Measurements from ENCODE around the gene UXT. TPM values are rescaled to one million over a fixed set of nuclear protein-coding genes. Genes with fewer than 3 reads are reported as not detected.

The UXT gene
- total RNA-seq, 1 experiment from 2014 or later: 143 TPM

- POLR2A ChIA-PET (ENCODE audit: unreplicated experiment): no interaction called here
- H3K79me2 ChIP-seq (ENCODE audit: low read length): peaks cover 33% of the 10 kb centered on the region
- no peaks in the 10 kb centered on the region for H3K9me3 ChIP-seq (ENCODE audit: low read length)
- H3K9ac ChIP-seq (ENCODE audit: low read length): peak within 1 kb of the TSS; percentile 89
- no TSS peak for BruUV-seq (replicated peaks)
- ATAC-seq: peak; percentile 94
- TF ChIP-seq EZH2 (IDR thresholded peaks at IDR 0.05; ENCODE audit: low read length, unreplicated experiment) (no peak), EZH2phosphoT487 (IDR thresholded peaks at IDR 0.05; ENCODE audit: borderline replicate concordance, low read length) (no peak), CTCF (conservative IDR thresholded peaks at IDR 0.05; ENCODE audit: low read depth, low read length) (no peak)
- CTCF ChIA-PET: no interaction called here
- H2AFZ ChIP-seq (ENCODE audit: low read length): peak within 1 kb of the TSS; percentile 73
- DNase-seq: peak; percentile 97
- no peaks in the 10 kb centered on the region for H4K20me1 ChIP-seq (ENCODE audit: low read length)
- peak within 1 kb of the TSS; percentile 99 for H3K4me2 ChIP-seq (ENCODE audit: low read length)
- H3K9me2 ChIP-seq (replicated peaks; ENCODE audit: low read length): no peaks in the 10 kb centered on the region
- intact Hi-C loops (cut with micrococcal nuclease): loop anchor here (1.0 to 10.0 kb wide), 6 partner anchors 9 to 456 kb away; partner anchors contain the start of genes ARAF, TIMP1, UBA1 and UXT
- peaks cover 10% of the 10 kb centered on the region for H3K36me3 ChIP-seq (ENCODE audit: low read depth, low read length)
- H3K4me1 ChIP-seq (ENCODE audit: insufficient read depth, low read length): peaks cover 13% of the 10 kb centered on the region
- peak within 1 kb of the TSS; percentile 50 for H3K27ac ChIP-seq (ENCODE audit: low read length)
- H3F3A ChIP-seq (ENCODE audit: low read length, unreplicated experiment): no peaks in the 10 kb centered on the region
- H3K4me3 ChIP-seq (ENCODE audit: low read length): peak within 1 kb of the TSS; percentile 91
- no peaks in the 10 kb centered on the region for H3K27me3 ChIP-seq (ENCODE audit: low read length)
Measured at GRCh38 chrX:47650164-47651042, 8.6 kb downstream of the UXT start, which contains the start of gene ELK1. TSS of gene ELK1 (minus strand) at chrX:47650563. CDS start at chrX:47641441, 9,122 bp downstream.

- H3F3A ChIP-seq (ENCODE audit: low read length, unreplicated experiment): no peaks in the 10 kb centered on the region
- H3K9me3 ChIP-seq (ENCODE audit: low read length): no peaks in the 10 kb centered on the region
- peak overlapping the region; percentile 99 for H3K4me2 ChIP-seq (ENCODE audit: low read length)
- intact Hi-C loops (cut with micrococcal nuclease): loop anchor here (1.0 to 10.0 kb wide), 6 partner anchors 10 to 455 kb away; partner anchors contain the start of genes ARAF, TIMP1, UBA1 and UXT
- peak overlapping the region; percentile 89 for H3K9ac ChIP-seq (ENCODE audit: low read length)
- no peak overlapping the region for H3K27ac ChIP-seq (ENCODE audit: low read length)
- no peak for ATAC-seq
- no TSS peak for BruUV-seq (replicated peaks)
- no peaks in the 10 kb centered on the region for H3K9me2 ChIP-seq (replicated peaks; ENCODE audit: low read length)
- H3K79me2 ChIP-seq (ENCODE audit: low read length): peaks cover 35% of the 10 kb centered on the region
- DNase-seq: no peak
- H2AFZ ChIP-seq (ENCODE audit: low read length): no peak overlapping the region
- peaks cover 7% of the 10 kb centered on the region for H3K36me3 ChIP-seq (ENCODE audit: low read depth, low read length)
- peak overlapping the region; percentile 91 for H3K4me3 ChIP-seq (ENCODE audit: low read length)
- ChIA-PET CTCF (interaction anchor here (0.6 kb wide), 1 partner anchor 737 kb away, joined by 8 read pairs; no protein-coding TSS in a partner anchor), POLR2A (ENCODE audit: unreplicated experiment) (no interaction called here)
- peaks cover 13% of the 10 kb centered on the region for H3K4me1 ChIP-seq (ENCODE audit: insufficient read depth, low read length)
- TF ChIP-seq CTCF (conservative IDR thresholded peaks at IDR 0.05; ENCODE audit: low read depth, low read length): no peak
- TF ChIP-seq EZH2 (IDR thresholded peaks at IDR 0.05; ENCODE audit: low read length, unreplicated experiment): no peak
- TF ChIP-seq EZH2phosphoT487 (IDR thresholded peaks at IDR 0.05; ENCODE audit: borderline replicate concordance, low read length): no peak
- no peaks in the 10 kb centered on the region for H3K27me3 ChIP-seq (ENCODE audit: low read length)
- no peaks in the 10 kb centered on the region for H4K20me1 ChIP-seq (ENCODE audit: low read length)
Measured at GRCh38 chrX:47649781-47650163, 9.2 kb downstream of the UXT start.

All from PC-3 (cell line).